Right atrium auricular region (tissue), 2 donors: ENCODE results near the gene MLEC. TPM values are rescaled to one million over a fixed set of nuclear protein-coding genes. Genes with fewer than 3 reads are reported as not detected.
"Not testable (repeated sequence)": the region's sequence is repeated elsewhere in the genome, so short reads cannot be mapped to it uniquely, and the experiment has no call there.

Experiments
- DNase-seq: peaks from one replicate; pipeline ENCODE4 v3.0.0-alpha.2; 2019; ENCODE audit warnings: low spot score
- H3K27ac ChIP-seq, 2 donors: fragments of 200-600 bp; sonication (generic); 1 replicate in 1 of 2; 2 replicates in 1 of 2; pipeline ENCODE4 v1.5.1; 2016 to 2019
- H3K27me3 ChIP-seq, 2 donors: fragments of 200-600 bp; sonication (generic); one replicate each; pipeline versions ENCODE4 v1.5.1 to v1.6.0; 2017 to 2019
- H3K36me3 ChIP-seq: fragments of 200-600 bp; sonication (generic); one replicate; pipeline ENCODE4 v1.5.1; 2016
- H3K4me1 ChIP-seq, 2 donors: fragments of 200-600 bp; sonication (generic); one replicate each; pipeline versions ENCODE4 v1.5.1 to v1.6.0; 2017 to 2019
- H3K4me3 ChIP-seq, 2 donors: fragments of 200-600 bp; sonication (generic); 1 replicate in 1 of 2; 2 replicates in 1 of 2; pipeline ENCODE4 v1.5.1; 2017 to 2019; ENCODE audit warnings: mild to moderate bottlenecking in 1 of 2, moderate library complexity in 1 of 2
- H3K9me3 ChIP-seq, 2 donors: fragments of 200-600 bp; sonication (generic); one replicate each; pipeline ENCODE4 v1.5.1; 2019
- total RNA-seq, 2 donors: library from RNA; depleted of rRNA; stranded (reverse); fragments of >200 nt; gene quantifications; one replicate each; pipeline ENCODE4 v1.1.0, GENCODE V29; 2016
- TF ChIP-seq, protein P1 (sequence below), 2 donors: fragments of 200-600 bp; sonication (generic); IDR thresholded peaks; one replicate each; pipeline ENCODE4 v1.5.1; 2019; ENCODE audit warnings: antibody characterized with exemption in 2 of 2

The MLEC gene
- total RNA-seq, 2 donors from 2014 or later: 89.7 to 179 TPM

- no peaks in the 10 kb centered on the region for H3K9me3 ChIP-seq
- TF ChIP-seq, protein P1, sequence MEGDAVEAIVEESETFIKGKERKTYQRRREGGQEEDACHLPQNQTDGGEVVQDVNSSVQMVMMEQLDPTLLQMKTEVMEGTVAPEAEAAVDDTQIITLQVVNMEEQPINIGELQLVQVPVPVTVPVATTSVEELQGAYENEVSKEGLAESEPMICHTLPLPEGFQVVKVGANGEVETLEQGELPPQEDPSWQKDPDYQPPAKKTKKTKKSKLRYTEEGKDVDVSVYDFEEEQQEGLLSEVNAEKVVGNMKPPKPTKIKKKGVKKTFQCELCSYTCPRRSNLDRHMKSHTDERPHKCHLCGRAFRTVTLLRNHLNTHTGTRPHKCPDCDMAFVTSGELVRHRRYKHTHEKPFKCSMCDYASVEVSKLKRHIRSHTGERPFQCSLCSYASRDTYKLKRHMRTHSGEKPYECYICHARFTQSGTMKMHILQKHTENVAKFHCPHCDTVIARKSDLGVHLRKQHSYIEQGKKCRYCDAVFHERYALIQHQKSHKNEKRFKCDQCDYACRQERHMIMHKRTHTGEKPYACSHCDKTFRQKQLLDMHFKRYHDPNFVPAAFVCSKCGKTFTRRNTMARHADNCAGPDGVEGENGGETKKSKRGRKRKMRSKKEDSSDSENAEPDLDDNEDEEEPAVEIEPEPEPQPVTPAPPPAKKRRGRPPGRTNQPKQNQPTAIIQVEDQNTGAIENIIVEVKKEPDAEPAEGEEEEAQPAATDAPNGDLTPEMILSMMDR (IDR thresholded peaks at IDR 0.05): no peak
These were observed 20.2 kb upstream of the MLEC start for GRCh38 chr12:120666571-120667390.

GRCh38 chr12:120668091-120668867 is 18.7 kb upstream of the MLEC start:
- H3K27ac ChIP-seq: no peak overlapping the region
- TF ChIP-seq, protein P1 (IDR thresholded peaks at IDR 0.05): no peak
- H3K9me3 ChIP-seq: no peaks in the 10 kb centered on the region
- no peaks in the 10 kb centered on the region for H3K27me3 ChIP-seq
- DNase-seq: no peak
- H3K4me1 ChIP-seq: peaks cover 0 to 9% of the 10 kb centered on the region in 2 donors
- H3K36me3 ChIP-seq: no peaks in the 10 kb centered on the region
- no peak overlapping the region for H3K4me3 ChIP-seq

More at GRCh38 chr12:120666571-120667390, 20.2 kb upstream of the MLEC start:
- peaks cover 0 to 9% of the 10 kb centered on the region in 2 donors for H3K4me1 ChIP-seq
- H3K36me3 ChIP-seq: no peaks in the 10 kb centered on the region
- H3K27me3 ChIP-seq: no peaks in the 10 kb centered on the region
- H3K4me3 ChIP-seq: no peak overlapping the region
- DNase-seq: no peak
- H3K27ac ChIP-seq: no peak overlapping the region

DNA sequence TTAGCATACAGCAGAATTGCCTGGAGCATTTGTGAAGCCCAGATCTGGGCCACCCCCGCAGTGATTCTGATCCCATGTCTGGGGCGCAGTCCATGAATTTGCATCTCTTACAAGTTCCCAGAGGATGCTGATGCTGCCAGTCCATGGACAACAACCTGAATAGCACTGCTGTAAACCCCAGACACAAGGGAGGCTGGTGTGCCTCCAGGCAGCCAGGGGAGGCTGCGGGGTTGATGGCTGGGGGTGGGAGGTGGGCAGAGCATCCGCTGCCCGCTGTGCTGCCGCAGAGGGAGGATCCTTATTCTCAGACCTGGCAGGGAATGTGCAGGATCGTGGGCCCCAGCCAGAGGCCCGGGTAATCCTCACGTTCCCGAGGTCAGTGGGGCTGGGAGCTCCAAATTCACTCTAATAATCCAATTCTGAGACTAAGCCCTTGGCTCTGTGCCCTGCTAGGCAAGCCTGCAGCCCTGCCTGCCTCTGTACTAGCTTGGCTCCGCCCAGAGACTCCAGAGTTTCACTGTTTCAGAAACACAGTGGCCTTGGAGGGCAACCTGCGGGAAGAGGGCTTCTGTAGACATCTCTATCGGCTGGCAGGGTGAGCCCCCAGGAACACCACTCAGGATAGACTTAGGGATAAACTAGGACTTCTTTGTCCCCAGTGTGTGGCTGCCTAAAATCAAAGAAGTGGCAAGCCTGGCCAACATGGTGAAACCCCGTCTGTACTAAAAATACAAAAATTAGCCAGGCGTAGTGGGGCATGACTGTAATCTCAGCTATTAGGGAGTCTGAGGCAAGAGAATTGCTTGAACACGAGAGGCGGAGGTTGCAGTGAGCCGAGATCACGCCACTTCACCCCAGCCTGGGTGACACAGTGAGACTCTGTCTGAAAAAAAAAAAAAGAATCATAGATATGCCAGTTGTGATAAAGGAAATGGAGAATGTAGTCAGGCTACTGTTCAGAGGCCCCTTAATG is 17.8 kb upstream of the MLEC start:
- H3K4me1 ChIP-seq: peaks cover 0 to 9% of the 10 kb centered on the region in 2 donors
- no peaks in the 10 kb centered on the region for H3K27me3 ChIP-seq
- DNase-seq: no peak
- TF ChIP-seq, protein P1 (IDR thresholded peaks at IDR 0.05): no peak
- H3K4me3 ChIP-seq: no peak overlapping the region
- no peak overlapping the region for H3K27ac ChIP-seq
- no peaks in the 10 kb centered on the region for H3K9me3 ChIP-seq
- H3K36me3 ChIP-seq: no peaks in the 10 kb centered on the region

DNA sequence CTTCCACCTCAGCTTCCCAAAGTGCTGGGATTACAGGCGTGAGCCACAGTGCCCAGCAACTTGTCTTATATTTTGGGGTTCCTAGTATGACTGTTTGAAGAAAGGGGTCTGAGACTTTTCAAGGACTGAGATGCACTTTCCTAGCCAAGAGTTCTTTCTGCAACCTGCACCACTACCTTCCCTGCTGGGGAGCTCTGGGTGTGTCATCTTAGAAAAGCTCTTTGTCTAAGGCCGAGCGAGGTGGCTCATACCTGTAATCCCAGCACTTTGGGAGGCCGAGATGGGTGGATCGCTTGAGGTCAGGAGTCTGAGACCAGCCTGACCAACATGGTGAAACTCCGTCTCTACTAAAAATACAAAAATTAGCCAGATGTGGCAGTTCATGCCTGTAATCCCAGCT is 16.7 kb upstream of the MLEC start:
- DNase-seq, H3K4me3 ChIP-seq: not testable (repeated sequence)

DNA sequence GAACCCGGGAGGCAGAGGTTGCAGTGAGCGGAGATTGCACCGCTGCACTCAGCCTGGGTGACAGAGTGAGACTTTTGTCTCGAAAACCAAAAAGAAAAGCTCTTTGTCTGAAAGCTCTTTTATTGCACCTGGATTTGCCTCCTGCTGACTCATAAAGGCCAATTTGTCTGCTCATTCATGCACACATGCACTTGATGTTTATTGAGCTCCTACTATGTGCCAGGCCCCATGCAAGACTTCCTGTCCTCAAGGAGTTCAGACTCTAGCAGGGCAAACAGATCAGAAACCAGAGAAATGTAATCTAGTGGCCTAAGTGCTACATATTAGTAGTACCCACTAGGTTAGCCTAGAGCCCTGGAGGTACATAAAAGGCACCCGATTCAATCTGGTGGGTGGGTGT is 16.3 kb upstream of the MLEC start:
- peaks cover 0 to 9% of the 10 kb centered on the region in 2 donors for H3K4me1 ChIP-seq
- no peaks in the 10 kb centered on the region for H3K9me3 ChIP-seq
- H3K27me3 ChIP-seq: no peaks in the 10 kb centered on the region
- H3K36me3 ChIP-seq: no peaks in the 10 kb centered on the region
- DNase-seq: no peak
- H3K27ac ChIP-seq: no peak overlapping the region
- TF ChIP-seq, protein P1 (IDR thresholded peaks at IDR 0.05): no peak
- no peak overlapping the region for H3K4me3 ChIP-seq

More for the DNA sequence above, 16.7 kb upstream of the MLEC start:
- H3K27ac ChIP-seq, H3K4me1 ChIP-seq, H3K36me3 ChIP-seq, H3K27me3 ChIP-seq, H3K9me3 ChIP-seq: not testable (repeated sequence)
